GM21528 (cell line): ENCODE data around the gene PARS2.

Source experiments
- ATAC-seq: cut with Tn5 transposase; IDR thresholded peaks from one replicate; pipeline ENCODE4 v1.9.1; 2021; ENCODE audit warnings: mild to moderate bottlenecking, moderate library complexity; ENCODE audit not compliant: unreplicated experiment, low FRiP score

The PARS2 gene

DNA sequence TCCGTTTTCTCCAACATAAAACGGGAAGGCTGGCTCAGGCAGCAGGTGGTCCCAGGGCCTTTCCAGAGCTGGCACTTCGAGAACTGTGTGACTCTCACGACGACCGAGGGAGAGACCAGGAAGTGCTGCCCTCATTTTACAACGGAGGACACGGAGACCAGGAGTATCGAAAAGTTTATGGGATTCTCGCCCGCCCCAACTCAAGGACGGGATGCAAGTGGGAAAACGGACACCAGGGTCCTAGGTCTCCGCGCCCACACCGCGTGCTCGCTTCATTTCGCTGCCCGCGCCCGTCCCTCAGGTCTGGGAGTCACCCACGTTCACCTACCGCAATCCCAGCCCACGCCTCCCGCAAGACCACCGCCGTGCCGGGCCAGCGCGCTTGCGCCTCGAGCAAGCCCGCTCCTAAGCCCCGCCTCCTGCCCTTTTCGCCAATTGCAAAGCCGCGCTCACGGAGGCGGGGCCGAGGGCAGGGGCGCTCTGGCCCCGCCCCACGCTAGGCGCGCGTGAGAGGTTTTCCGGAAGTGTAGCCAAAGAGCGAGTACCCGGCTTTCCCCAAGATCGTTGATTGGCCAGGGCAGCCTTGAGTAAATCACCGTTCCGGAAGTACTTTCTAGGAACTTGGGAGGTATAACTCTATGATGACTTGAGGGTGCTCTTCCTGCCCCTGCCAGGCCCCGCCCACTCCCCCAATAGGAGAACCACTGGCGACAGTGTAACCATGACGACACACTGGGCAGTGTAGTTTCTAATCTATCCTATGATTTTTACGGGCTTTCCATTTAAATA lies at the start of gene PARS2:
TSS of gene PARS2 (minus strand) at position 391 of the 789 bp plus-strand sequence. CDS start 5,362 bp downstream, outside the sequence.
- ATAC-seq, result peak; percentile 94

DNA sequence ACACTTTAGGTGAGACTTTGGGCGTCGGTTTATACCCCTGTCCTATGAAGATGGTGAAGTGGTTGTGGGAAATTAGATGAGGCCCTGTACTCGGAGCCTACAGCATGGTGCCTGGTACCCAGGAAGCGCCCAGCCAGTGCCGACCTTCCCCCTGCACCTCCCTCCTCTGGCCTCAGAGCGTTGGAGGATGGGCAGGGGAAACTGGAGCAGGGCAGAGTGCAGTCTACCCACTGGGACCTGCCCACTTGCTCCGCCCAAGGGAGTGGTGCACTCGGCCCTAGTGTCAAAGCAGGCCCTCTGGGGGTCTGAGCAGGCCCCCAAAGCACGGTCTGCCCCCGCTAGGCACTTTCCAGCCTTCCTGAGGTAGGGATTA lies 49.8 kb upstream of the PARS2 start:
- no peak for ATAC-seq

DNA sequence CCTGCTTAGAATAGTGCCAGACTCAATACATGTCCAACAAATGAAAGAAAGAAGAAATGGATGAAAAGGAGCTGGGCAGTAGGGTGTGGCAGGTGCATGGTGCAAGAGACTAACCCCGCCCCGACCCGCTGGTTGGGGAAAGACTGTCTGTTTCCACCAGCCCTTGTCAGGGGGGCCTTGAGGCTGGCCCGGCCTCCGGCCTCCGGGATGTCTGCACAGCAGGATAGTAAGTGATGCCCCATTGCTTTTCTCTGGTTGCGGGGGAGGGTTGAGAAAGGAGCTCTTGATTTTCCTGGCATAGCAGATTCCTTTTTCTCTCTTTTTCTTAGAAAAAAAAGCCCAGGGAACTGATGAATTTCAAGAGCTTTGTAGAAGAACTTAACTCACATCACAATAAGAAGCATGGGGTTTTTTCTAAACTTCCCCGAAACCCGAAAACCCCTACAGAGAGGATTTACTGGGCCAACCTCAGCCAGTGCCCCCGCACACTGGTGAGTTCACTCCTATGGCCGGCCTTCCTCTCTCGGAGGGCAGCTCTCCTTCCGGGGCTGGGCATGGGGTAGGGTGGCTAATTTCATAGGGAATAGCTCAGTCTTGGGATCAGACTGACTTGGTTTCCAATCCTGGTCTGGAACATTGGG lies 49.3 kb upstream of the PARS2 start:
- ATAC-seq, result no peak

DNA sequence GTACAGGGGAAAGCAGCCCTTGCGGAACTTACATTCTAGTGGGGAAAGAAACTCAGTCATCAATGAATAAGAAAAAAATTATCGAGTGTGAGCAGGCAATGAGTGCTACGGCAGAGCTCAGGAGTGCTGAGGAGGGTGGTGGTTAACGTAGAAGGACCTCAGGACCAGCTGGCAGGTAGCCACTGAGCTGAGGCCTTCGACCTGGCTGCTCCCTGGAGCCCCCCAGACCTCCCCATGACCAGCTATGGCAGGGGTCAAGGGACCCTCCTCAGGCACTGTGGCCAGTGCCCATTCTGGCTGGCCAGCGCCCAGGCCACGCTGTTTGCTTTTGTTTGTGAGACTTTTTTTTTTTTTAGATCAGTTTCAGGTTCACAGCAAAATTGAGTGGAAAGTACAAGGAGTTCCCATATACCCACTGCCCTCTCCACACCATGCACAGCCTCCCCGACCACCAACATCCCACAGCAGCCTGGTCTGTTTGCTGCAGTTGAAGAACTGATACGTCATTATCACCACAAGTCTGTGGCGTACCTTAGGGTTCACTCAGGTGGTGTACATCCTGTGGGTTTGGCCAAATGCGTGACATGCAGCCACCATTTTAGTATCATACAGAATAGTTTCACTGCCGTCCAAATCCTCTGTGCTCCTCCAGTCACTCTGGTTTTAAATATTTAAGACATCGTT lies 48.6 kb upstream of the PARS2 start:
- no peak for ATAC-seq

DNA sequence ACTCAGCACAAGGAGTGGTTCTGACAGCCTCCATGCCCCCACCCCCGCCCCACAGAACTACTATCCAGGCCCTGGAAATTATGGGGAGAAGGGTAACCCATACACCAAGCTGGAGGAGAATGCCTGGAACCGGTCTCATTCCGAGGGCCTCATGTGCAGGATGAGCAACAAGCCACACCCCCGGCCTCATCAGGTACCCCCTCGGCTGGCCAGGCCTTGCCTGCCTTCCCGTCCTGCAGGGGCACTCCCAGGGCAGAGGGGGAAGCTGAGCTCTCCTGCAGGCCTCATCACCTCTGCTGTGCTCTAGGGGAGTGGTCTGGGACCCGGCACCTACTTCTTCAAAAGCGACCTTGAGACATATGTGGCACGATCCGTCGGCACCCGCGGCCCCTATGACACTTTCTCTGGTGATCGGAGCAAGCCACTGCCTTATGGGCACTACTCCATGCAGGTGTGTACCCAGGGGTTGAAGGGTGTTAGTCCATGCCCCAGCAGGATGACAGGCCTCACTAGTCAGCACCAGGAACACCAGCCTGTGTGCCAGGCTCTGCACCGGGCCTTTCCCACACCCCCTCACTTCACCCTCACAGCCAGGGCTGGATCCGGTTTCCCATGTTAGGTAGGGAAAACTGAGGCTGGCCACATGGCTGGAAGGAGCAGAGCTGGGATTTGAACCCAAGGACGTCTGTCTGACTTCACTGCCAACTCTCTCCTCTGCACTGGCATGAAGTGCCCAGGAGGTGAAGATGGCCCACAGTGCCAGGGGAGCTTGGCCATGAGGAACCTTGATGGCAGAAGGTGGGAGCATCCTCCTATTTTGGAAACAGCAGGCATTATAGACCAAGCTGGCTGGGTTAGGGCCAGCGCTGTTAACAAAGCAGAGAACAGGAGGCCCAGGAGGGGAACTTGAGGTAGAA lies 47.7 kb upstream of the PARS2 start:
- no peak for ATAC-seq

DNA sequence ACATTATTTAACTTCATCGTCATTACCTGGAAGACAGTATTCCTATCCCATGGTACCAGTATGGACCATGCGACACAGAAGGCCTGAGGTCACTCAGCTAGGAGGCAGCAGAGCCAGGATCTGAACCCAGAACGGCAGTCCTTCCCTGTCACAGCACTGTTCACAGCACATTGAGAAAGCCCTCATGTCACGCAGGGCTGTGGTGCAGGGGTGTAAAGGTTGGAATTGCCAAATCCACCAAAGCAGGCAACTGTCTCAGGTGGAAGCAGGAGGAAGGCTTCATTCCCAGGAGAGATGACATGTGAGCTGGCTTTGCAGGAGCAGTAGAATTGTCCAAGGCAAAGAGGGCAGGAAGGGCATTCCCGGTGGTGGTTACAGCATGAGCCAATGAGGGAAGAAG lies 46.7 kb upstream of the PARS2 start:
- no peak for ATAC-seq

DNA sequence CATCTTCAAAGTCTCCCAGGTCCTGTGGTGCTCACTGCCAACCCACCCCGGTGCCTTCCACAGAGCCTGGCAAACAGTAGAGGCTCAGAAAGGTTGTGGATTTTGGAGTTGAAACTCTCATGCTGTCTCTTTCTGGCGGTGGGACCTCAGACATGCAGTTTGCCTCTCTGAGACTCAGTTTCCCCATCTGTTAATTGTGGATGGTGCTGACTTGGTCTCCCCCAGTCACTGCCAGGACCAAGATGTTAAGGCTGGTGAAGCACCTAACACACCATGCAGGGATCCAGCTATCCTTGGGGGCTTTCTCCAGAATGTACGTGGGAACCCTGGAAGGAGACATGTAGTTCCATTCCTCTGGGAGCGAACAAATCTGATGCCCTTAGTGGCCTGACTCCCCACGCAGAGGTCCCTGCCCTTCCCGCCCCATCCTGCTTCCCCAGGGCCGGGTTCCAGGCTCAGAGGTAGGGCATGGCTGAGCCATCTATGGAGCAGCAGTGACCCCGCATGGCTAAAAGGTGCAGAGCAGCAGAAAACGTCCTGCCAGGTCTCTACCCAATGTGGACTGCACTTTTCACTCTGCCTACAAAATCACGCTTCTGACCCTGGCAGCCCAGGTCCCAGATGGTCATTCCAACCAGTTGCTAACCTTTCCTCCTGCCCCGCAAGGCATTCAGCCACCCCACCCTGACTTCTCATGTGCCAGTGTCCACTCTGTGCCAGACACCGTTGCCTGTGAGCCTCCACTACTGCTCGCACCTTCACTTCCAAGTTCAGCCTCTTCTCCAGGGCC lies 46.0 kb upstream of the PARS2 start:
- ATAC-seq, result peak; percentile 70

DNA sequence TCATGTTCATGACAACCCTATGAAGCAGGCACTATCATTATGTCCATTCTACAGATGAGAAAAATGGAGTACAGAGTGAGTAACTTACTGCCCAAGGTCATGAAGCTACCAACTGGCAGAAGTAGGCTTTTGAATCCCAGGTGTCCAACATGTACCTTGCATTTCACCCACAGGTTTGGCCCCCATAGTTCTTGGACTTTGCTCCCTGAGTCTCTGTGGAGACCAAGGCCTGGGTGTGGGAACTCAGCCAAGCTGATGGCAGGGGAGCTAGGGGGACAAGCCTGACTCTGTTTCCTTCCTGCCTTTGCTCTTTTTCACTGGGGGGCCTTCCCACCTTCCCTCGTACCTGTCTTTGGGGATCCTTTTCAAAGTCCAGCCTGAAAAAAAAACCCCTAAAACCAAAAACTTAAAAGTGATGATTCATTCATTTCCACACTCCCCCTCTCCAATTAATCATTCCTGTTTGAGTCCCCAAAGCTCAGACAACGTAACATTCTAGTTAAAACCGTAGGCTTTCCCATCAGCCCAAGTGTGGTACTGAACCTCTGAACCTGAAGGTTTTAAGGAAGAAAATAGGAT lies 45.3 kb upstream of the PARS2 start:
- ATAC-seq, result no peak

DNA sequence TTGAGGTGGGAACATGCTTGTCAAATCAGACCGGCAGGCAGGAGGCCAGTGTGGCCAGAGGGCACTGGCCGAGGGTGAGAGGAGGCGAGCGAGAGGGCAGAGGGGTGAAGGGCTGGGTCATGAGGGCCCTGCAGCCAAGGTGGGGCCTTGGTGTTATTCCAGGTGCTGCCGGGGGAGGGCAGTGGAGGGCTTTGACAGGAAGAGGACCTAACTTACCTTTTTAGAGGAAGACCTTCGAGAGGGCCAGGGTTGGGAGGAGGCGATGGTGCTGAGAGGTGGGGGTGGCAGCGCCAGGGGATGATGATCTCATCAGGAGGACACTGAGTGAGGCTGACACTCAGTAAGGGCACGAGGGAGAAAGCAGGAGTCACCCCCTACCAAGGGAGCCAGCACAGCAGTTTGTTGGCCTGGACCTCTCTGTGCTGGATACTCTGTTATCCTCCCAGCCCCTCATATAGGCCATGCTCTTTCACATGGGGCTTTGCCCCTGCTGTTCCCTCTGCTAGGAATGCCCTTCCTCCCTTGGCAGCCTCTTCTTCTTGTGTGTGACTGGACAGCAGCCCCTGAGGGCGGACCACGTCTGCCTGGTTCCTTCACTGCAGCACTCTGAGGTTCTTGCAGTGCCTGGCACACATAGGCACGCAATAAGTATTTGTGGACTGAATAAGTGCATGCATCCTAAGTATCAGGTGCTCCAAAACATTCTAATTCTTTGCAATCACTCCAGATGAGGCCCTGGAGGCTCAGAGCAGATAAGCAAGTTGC lies 44.3 kb upstream of the PARS2 start:
- ATAC-seq, result no peak

DNA sequence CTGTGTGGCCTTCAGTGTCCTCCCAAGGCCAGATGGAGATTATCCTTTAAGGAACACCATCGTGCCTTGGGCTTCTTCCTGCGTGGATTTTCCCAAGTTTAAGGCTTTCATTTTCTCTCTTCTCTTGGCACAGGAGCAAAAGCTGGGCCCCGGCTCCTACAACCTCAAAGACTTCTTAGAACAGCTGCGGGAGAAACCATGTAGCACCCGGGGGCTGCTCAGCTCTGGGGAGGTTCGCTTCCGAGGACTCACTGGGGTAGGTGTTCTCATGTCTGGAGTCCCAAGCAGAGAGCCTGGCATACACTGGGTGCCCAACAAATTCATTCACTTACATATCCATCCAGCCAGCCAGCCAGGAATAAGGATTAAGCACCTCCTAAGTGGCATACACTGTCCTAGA lies 43.4 kb upstream of the PARS2 start:
- no peak for ATAC-seq

DNA sequence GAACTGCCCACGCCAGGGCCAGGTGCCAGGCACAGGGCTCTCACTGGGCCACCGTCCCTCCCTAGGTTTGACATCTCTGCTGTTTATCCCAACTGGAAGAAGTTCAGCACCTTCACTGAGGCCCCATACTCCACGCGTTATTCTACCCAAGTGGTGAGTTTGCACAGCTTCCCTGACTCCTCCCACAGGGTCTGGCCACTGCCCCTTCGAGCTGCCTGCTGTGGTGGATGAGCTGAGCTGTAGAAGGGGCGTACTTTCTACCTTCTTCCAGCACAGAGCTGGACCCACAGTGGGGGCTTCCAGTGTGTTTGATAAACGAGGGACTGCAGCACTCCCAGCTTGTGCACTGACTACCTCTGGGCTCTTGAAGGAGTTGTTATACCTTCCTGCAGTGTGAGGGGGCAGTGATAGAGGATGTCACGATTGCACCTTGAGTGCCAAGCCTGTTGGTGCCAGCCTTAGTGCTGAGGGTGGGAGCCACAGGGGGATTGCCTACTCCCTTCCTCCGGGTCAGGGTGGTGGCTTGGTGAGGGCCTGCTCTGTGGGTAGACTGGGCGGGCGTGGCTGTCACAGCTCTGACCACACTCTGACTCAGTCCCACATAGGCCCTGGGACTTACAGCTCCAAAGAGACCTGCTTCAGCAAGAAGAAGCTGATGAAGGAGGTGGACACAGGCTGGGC lies 42.7 kb upstream of the PARS2 start:
- no peak for ATAC-seq

DNA sequence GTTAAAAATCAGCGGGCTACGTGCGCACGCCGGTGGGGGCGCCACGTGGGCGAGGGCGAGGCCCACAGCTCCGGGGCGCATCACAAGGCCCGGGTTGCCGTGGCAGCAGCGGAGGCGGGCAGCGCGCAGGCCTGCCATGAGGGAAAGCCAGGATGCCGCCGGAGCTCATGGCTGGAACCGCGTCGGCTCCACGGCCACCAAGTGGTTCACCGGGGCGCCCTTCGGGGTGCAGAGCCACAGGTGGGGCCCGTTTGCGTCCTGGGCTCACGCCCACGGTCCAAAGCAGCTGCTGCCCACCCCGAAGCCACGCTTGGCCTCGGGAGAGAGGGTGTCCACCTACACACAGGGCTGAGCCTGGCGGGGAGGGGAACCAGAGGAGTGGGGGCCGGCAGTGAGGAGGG lies 41.7 kb upstream of the PARS2 start:
- no peak for ATAC-seq

DNA sequence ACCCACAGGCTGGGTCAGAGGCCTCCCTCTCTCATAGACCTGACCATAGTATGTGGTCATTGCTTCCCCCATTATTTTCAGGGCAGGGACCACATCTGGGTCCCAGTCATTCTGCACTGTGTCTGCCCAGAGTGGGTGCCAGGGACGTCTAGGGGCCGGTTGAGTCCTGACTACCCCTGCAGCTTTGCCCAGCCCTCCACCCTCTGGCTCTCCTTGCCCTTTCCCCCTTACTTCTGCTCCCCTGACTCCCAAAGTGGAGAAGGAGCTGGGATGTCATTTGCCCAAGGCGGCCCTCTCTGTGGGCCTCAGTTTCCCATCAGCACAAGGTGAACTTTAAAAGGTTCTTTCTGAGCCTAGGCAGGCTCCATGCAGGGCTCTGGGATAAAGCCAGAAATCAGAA lies 41.1 kb upstream of the PARS2 start:
- no peak for ATAC-seq

DNA sequence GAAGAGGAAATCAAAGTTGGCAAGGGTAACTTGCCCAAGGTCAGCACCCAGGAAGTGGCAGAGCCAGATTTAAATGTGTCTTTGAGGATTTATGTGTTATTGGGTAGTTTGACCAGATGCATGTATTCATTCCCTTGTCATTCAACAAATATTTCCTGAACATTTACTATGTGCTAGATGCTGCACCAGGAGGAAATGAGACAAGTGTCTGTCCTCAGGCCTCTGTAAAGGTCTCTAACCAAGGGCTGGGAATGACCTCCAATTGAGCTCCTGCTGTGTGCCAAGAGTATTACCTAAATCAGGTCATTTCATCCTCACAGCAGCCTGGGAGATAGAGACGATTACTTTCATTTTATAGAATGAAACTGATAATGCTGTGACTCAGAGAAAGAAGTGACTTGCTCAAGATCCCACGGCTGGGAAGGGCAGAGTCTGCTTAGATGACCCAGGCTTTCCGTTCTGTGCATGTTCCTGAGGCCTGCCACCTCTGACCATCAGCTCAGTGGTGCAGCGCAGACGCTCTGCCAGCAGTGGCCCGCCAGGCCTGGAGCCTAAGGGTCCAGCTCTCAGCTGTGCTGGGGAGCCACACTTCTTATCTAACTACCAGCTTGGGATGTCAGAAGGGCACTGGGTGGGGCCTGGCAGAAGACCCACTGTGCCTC lies 40.3 kb upstream of the PARS2 start:
- ATAC-seq, result no peak

DNA sequence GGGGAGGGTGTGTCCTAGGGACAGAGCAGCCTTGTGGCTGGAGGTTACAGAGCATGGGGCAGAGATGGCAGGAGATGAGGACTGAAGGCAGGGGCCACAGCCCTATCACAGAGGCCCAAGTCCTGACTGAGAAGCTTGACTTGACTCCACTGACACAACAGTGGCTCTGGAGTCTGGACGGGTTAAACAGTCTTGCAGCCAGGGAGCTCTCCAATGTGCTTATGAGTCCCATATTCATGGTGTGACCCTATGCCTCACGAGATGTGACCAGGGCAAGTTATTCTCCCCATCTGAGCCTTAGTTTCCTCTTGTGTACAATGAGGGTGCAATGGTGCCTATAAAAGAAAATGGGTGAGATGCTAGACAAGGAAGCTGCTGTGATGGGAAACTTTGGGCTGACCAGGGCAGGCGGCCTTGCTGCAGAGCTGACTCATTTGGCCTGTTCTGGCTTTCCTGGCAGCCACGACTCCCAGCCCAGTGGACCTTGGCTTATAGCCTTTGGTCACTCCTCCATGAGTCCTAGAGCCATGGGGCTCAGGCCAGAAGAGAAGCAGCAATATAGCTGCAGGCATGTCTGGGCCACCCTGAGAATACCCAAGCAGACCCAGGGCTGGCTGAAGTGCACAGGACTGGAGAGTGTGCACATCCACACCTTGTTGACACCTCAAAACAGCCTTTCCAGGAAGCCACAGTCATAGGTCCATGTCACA lies 39.6 kb upstream of the PARS2 start:
- no peak for ATAC-seq

DNA sequence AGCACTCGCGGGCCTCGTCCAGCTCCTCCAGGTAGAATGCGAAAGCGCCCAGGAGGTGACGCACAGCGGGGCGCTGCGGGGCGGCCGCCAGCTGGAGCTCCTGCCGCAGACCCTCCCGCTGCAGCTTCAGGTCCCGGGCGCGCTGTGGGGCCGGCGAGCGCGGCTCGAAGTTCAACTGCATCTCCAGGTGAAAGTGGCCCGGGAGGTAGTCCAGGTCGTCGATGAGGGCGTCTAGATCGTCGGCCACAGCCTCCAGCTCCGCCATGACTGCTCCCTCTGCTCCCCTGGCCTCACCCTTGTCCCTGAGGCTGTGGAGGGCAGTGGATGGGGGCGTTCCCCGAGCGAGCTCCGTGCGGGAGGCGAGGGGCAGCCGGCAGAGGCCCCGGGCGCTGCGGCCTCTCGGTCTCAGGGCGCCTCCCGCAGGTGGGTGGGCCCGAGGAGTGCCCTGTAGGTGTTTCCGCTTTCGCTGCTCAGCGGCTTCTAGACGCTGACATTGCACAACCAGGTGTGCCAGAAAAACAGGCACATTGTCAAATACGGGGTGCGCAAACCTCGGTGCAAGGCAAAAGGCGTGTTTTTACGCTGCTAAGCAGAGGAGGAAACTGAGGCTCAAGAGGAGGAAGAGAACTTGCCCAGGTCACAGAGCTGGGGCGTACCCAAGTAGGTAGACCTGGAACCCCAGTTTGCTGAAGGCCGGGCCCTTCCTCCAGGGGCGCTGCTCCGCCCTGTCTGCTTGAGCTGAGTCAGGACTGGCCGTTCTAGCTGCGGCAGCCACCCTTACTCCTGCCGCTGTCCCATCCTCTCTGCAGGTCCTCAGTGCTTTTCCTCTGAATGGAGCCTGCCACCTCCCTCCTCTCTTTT lies 36.8 kb upstream of the PARS2 start, which contains the start of gene TTC22:
TSS of gene TTC22 (minus strand) at position 425 of the 861 bp plus-strand sequence. CDS start at position 265, 160 bp downstream.
- peak; percentile 89 for ATAC-seq
